IMR-90 (cell line): ENCODE results near the gene IGLL1. TPM values are rescaled to one million over a fixed set of nuclear protein-coding genes. Genes with fewer than 3 reads are reported as not detected.
"Not testable (repeated sequence)": the region's sequence is repeated elsewhere in the genome, so short reads cannot be mapped to it uniquely, and the experiment has no call there.

Experiments used
- ATAC-seq: fragments of 200-7000 bp; cut with Tn5 transposase; 2 replicates; pipeline ENCODE4 v1.9.1; 2020; ENCODE audit warnings: low read depth, mild to moderate bottlenecking, moderate library complexity
- BruUV-seq: library from RNA; stranded (reverse); fragments of 400-500 nt; replicated peaks from 2 replicates; lab custom pipeline; 2021; lab: Mats Ljungman, UMichigan
- CTCF ChIA-PET: fragments of 300-600 bp; formaldehyde crosslinking; extraction: SDS; loops from one replicate; lab custom pipeline; 2021; ENCODE audit warnings: antibody characterized with exemption; lab: Yijun Ruan, JAX
- POLR2A ChIA-PET: fragments of 300-600 bp; sonication (Branson Sonifier 250); formaldehyde crosslinking; loops from one replicate; lab custom pipeline; 2022; ENCODE audit warnings: antibody characterized with exemption; ENCODE audit not compliant: unreplicated experiment; lab: Charles Lee
- DNase-seq: peaks from one replicate; pipeline ENCODE4 v3.0.0; 2013
- H2AFZ ChIP-seq: replicated peaks from 2 replicates; pipeline ENCODE3; 2013; ENCODE audit warnings: low read length, mild to moderate bottlenecking; ENCODE audit not compliant: poor library complexity
- H2AK5ac ChIP-seq: 2 replicates; pipeline ENCODE4 v1.6.1; 2013; ENCODE audit warnings: low read depth, low read length, inconsistent platforms
- H2AK9ac ChIP-seq: replicated peaks from 2 replicates; pipeline ENCODE3; 2013; ENCODE audit warnings: mild to moderate bottlenecking, low read depth, low read length, moderate library complexity; ENCODE audit not compliant: poor library complexity
- H2BK120ac ChIP-seq: 2 replicates; pipeline ENCODE4 v1.6.1; 2013; ENCODE audit warnings: low read depth, low read length, inconsistent platforms
- H2BK15ac ChIP-seq: 3 replicates; pipeline ENCODE4 v1.6.1; 2013; ENCODE audit warnings: low read depth, low read length, inconsistent platforms
- H2BK20ac ChIP-seq: 2 replicates; pipeline ENCODE4 v1.6.1; 2013; ENCODE audit warnings: low read depth, mild to moderate bottlenecking, inconsistent platforms, low read length, moderate library complexity
- H2BK5ac ChIP-seq: 2 replicates; pipeline ENCODE4 v1.6.1; 2013; ENCODE audit warnings: mild to moderate bottlenecking, low read depth, low read length, inconsistent platforms; ENCODE audit not compliant: poor library complexity, severe bottlenecking
- H3K14ac ChIP-seq: replicated peaks from 2 replicates; pipeline ENCODE4 v1.6.1; 2013; ENCODE audit warnings: low read depth, low read length, inconsistent platforms
- H3K18ac ChIP-seq: 2 replicates; pipeline ENCODE4 v1.6.1; 2013; ENCODE audit warnings: low read depth, low read length, control low read depth
- H3K23ac ChIP-seq: 2 replicates; pipeline ENCODE4 v1.6.1; 2013; ENCODE audit warnings: low read depth, low read length, inconsistent platforms
- H3K27ac ChIP-seq: 2 replicates; pipeline ENCODE4 v1.5.1; 2013; ENCODE audit warnings: mild to moderate bottlenecking, control low read depth, low read length; ENCODE audit not compliant: insufficient read depth
- H3K27me3 ChIP-seq: 2 replicates; pipeline ENCODE4 v1.6.1; 2013; ENCODE audit warnings: low read length; ENCODE audit not compliant: control insufficient read depth, insufficient read depth
- H3K36me3 ChIP-seq: 2 replicates; pipeline ENCODE4 v1.6.1; 2013; ENCODE audit warnings: low read length, mixed read lengths; ENCODE audit not compliant: control insufficient read depth, insufficient read depth
- H3K4ac ChIP-seq: 2 replicates; pipeline ENCODE4 v1.6.1; 2013; ENCODE audit warnings: low read depth, low read length, inconsistent platforms
- H3K4me1 ChIP-seq: 2 replicates; pipeline ENCODE4 v1.6.1; 2013; ENCODE audit warnings: low read length, mixed read lengths; ENCODE audit not compliant: control insufficient read depth, insufficient read depth
- H3K4me2 ChIP-seq: 2 replicates; pipeline ENCODE4 v1.6.1; 2013; ENCODE audit warnings: low read depth, mild to moderate bottlenecking, control low read depth, low read length, moderate library complexity
- H3K4me3 ChIP-seq: 2 replicates; pipeline ENCODE4 v1.5.1; 2013; ENCODE audit warnings: low read depth, mild to moderate bottlenecking, control low read depth, low read length, moderate library complexity; ENCODE audit not compliant: insufficient read depth
- H3K56ac ChIP-seq: 2 replicates; pipeline ENCODE4 v1.6.1; 2013; ENCODE audit warnings: low read length, inconsistent platforms; ENCODE audit not compliant: insufficient read depth; ENCODE audit errors: extremely low read depth
- H3K79me1 ChIP-seq, 2 experiments: 2 replicates each; pipeline ENCODE4 v1.6.1; 2013; ENCODE audit warnings: low read length in 2 of 2, inconsistent platforms in 1 of 2, low read depth in 1 of 2
- H3K9ac ChIP-seq: 2 replicates; pipeline ENCODE4 v1.6.1; 2013; ENCODE audit warnings: low read depth, low read length, control low read depth
- H3K9me1 ChIP-seq: 2 replicates; pipeline ENCODE4 v1.6.1; 2013; ENCODE audit warnings: low read length, inconsistent platforms; ENCODE audit not compliant: insufficient read depth
- H3K9me3 ChIP-seq: 2 replicates; pipeline ENCODE4 v1.6.1; 2013; ENCODE audit warnings: low read length; ENCODE audit not compliant: control insufficient read depth, insufficient read depth
- H4K20me1 ChIP-seq: 2 replicates; pipeline ENCODE4 v1.6.1; 2013; ENCODE audit warnings: low read length, inconsistent platforms; ENCODE audit not compliant: insufficient read depth
- H4K5ac ChIP-seq: 2 replicates; pipeline ENCODE4 v1.6.1; 2013; ENCODE audit warnings: mild to moderate bottlenecking, low read depth, low read length, control low read depth
- H4K8ac ChIP-seq, 2 experiments: 2 replicates each; pipeline ENCODE4 v1.6.1; 2013; ENCODE audit warnings: low read depth in 2 of 2, low read length in 2 of 2, control low read depth in 1 of 2, inconsistent platforms in 1 of 2
- H4K91ac ChIP-seq: 2 replicates; pipeline ENCODE4 v1.6.1; 2013; ENCODE audit warnings: low read depth, low read length, inconsistent platforms; ENCODE audit not compliant: insufficient read depth
- RAD21 ChIP-seq: IDR thresholded peaks from 2 replicates; pipeline ENCODE4 v1.6.1; 2012; ENCODE audit warnings: low read length, improper control_type of control experiment
- SMC3 ChIP-seq: fragments of 150-350 bp; IDR thresholded peaks from 2 replicates; pipeline ENCODE4 v1.6.1; 2016; ENCODE audit warnings: low read depth, mild to moderate bottlenecking, antibody characterized with exemption, low read length, moderate library complexity
- WGBS, 2 experiments: methylation state at CpG; one replicate each; pipeline versions ENCODE4 v1.1.5 to v1.1.7; 2013; ENCODE audit warnings: missing lambda C conversion rate in 2 of 2; ENCODE audit not compliant: insufficient read length in 1 of 2; ENCODE audit errors: extremely low coverage in 2 of 2; 5-methylcytosine and 5-hydroxymethylcytosine counted together
- dilution Hi-C: fragments of 300-500 bp; cut with HindIII; formaldehyde crosslinking; loops from one replicate; pipeline ENCODE4 v1.14.3; 2018; ENCODE audit warnings: low sequenced_read_pairs; ENCODE audit not compliant: unreplicated experiment
- in situ Hi-C: fragments of 300-500 bp; cut with MboI; formaldehyde crosslinking; loops from 3 replicates; pipeline ENCODE4 v1.14.3; 2019; ENCODE audit warnings: low sequenced_read_pairs, inconsistent platforms, mixed read lengths
- intact Hi-C: fragments of 100-400 bp; cut with micrococcal nuclease; formaldehyde crosslinking; loops from 2 replicates; pipeline ENCODE4 v1.10.0; 2022
- polyA plus RNA-seq, 3 experiments: library from polyadenylated mRNA; depleted of rRNA; stranded (reverse); fragments of >200 nt; gene quantifications; 2 replicates each; pipeline ENCODE4 v1.2.3, GENCODE V29; 2012; ENCODE audit warnings: low replicate concordance in 1 of 3
- total RNA-seq: library from RNA; depleted of rRNA; stranded (reverse); fragments of >200 nt; gene quantifications from 2 replicates; pipeline ENCODE4 v1.2.3, GENCODE V29; 2012
- TF ChIP-seq, protein P1 (sequence below): conservative IDR thresholded peaks from 2 replicates; pipeline ENCODE4 v1.5.1; 2012; ENCODE audit warnings: mild to moderate bottlenecking, low read depth, low read length, improper control_type of control experiment

The IGLL1 gene
- total and polyA plus RNA-seq, 2 of the 4 experiments (the other 2 are of a cell fraction) = not detected

DNA sequence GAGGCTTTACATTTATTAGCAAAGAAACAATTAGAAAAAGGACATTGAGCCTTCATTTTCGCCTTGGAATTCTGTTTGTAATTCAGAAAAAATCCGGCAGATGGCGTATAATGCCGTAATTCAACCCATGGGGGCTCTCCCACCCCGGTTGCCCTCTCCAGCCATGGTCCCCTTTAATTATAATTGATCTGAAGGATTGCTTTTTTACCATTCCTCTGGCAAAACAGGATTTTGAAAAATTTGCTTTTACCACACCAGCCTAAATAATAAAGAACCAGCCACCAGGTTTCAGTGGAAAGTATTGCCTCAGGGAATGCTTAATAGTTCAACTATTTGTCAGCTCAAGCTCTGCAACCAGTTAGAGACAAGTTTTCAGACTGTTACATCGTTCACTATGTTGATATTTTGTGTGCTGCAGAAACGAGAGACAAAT is 38.2 kb downstream of the IGLL1 start:
- H2BK15ac ChIP-seq, H3K36me3 ChIP-seq, POLR2A ChIA-PET, H3K9me1 ChIP-seq, ATAC-seq, H4K20me1 ChIP-seq, H3K56ac ChIP-seq, H4K8ac ChIP-seq, H3K27me3 ChIP-seq, H3K9me3 ChIP-seq, H2AK9ac ChIP-seq, H2AK5ac ChIP-seq, H4K5ac ChIP-seq, in situ Hi-C loops, H3K4me1 ChIP-seq, H3K79me1 ChIP-seq, H3K4me3 ChIP-seq, dilution Hi-C loops, H3K14ac ChIP-seq, H3K4me2 ChIP-seq, H3K4ac ChIP-seq, CTCF ChIA-PET, H2BK5ac ChIP-seq, BruUV-seq, H4K91ac ChIP-seq, H3K18ac ChIP-seq, H2BK120ac ChIP-seq, H3K27ac ChIP-seq, H3K23ac ChIP-seq, H2BK20ac ChIP-seq, DNase-seq, H3K9ac ChIP-seq, H2AFZ ChIP-seq: not testable (repeated sequence)
- TF ChIP-seq, protein P1, sequence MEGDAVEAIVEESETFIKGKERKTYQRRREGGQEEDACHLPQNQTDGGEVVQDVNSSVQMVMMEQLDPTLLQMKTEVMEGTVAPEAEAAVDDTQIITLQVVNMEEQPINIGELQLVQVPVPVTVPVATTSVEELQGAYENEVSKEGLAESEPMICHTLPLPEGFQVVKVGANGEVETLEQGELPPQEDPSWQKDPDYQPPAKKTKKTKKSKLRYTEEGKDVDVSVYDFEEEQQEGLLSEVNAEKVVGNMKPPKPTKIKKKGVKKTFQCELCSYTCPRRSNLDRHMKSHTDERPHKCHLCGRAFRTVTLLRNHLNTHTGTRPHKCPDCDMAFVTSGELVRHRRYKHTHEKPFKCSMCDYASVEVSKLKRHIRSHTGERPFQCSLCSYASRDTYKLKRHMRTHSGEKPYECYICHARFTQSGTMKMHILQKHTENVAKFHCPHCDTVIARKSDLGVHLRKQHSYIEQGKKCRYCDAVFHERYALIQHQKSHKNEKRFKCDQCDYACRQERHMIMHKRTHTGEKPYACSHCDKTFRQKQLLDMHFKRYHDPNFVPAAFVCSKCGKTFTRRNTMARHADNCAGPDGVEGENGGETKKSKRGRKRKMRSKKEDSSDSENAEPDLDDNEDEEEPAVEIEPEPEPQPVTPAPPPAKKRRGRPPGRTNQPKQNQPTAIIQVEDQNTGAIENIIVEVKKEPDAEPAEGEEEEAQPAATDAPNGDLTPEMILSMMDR = peak; percentile 49
- TF ChIP-seq RAD21 (peak; percentile 34), SMC3 (peak; percentile 45)
- intact Hi-C loops = loop anchor here (1.0 to 10.0 kb wide), 4 partner anchors 49 to 413 kb away; partner anchors contain the start of gene CHCHD10
- no CpG with 5 or more reads among the region's 7 CpGs for WGBS, 2 experiments

DNA sequence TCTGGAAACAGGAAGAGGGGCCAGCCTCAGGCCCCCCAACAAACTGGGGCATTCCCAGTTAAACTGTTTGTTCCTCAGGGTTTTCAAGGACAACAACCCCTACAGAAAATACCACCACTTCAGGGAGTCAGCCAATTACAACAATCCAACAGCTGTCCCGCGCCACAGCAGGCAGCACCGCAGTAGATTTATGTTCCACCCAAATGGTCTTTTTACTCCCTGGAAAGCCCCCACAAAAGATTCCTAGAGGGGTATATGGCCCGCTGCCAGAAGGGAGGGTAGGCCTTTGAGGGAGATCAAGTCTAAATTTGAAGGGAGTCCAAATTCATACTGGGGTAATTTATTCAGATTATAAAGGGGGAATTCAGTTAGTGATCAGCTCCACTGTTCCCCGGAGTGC is 39.3 kb downstream of the IGLL1 start:
- H4K8ac ChIP-seq, H3K27ac ChIP-seq, H2BK120ac ChIP-seq, H3K79me1 ChIP-seq, POLR2A ChIA-PET, H2BK20ac ChIP-seq, H3K4me1 ChIP-seq, H2BK5ac ChIP-seq, H4K20me1 ChIP-seq, DNase-seq, H4K5ac ChIP-seq, dilution Hi-C loops, H3K14ac ChIP-seq, H3K4me2 ChIP-seq, H2AK9ac ChIP-seq, in situ Hi-C loops, H3K23ac ChIP-seq, H2BK15ac ChIP-seq, H3K27me3 ChIP-seq, ATAC-seq, H4K91ac ChIP-seq, H3K9me1 ChIP-seq, H2AFZ ChIP-seq, H2AK5ac ChIP-seq, BruUV-seq, H3K36me3 ChIP-seq, H3K4me3 ChIP-seq, H3K9me3 ChIP-seq, H3K18ac ChIP-seq, H3K4ac ChIP-seq, H3K9ac ChIP-seq, H3K56ac ChIP-seq: not testable (repeated sequence)
- no CpG with 5 or more reads among the region's 5 CpGs for WGBS, 2 experiments
- CTCF ChIA-PET = interaction anchor here (0.6 kb wide), 2 partner anchors 48 to 50 kb away, joined by 3 read pairs; no protein-coding TSS in a partner anchor
- intact Hi-C loops = loop anchor here (1.0 to 10.0 kb wide), 4 partner anchors 50 to 414 kb away; partner anchors contain the start of gene CHCHD10
